NT2/D1 (cell line): ENCODE measurements around the gene NPC2.

Experiments
- SUZ12 ChIP-seq: IDR thresholded peaks from 2 replicates; pipeline ENCODE4 v1.6.1; 2011; ENCODE audit not compliant: insufficient read length, insufficient read depth; ENCODE audit errors: extremely low read depth
- YY1 ChIP-seq: IDR thresholded peaks from 2 replicates; pipeline ENCODE4 v1.6.1; 2011; ENCODE audit not compliant: insufficient read length, insufficient read depth
- ZNF274 ChIP-seq: IDR thresholded peaks from 2 replicates; pipeline ENCODE4 v1.6.1; 2011; ENCODE audit warnings: mild to moderate bottlenecking, low read depth, low read length

GRCh38 chr14:74429991-74430390 lies 63.1 kb downstream of the NPC2 start:
- TF ChIP-seq ZNF274 (no peak), YY1 (no peak), SUZ12 (no peak)
